Fibroblast of skin of right biceps (primary cell): ENCODE results near the gene PLEKHG3.

Experiments
- DNase-seq: peaks from one replicate; pipeline ENCODE4 v3.0.0-alpha.2; 2013

PLEKHG3 gene

DNA sequence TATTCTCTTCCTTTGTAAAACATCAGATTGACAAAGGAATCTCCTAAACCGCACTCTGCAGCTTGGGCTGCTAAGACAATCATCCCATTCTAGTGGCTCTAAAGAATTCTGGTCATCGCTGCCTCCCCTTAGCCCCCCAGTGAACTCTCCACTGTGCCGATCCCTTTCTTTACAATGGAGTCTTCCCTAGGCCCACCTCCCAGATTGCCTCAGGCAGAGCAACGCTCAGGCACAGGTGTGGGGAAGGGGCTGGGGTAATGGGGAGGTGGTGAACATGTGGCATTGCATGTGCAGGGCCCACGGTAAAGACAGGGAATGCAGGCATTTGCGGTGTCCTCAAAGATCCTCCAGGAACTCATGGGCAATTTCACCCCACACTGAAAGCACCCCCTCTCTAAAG is 86.3 kb downstream of the PLEKHG3 start:
- no peak for DNase-seq

DNA sequence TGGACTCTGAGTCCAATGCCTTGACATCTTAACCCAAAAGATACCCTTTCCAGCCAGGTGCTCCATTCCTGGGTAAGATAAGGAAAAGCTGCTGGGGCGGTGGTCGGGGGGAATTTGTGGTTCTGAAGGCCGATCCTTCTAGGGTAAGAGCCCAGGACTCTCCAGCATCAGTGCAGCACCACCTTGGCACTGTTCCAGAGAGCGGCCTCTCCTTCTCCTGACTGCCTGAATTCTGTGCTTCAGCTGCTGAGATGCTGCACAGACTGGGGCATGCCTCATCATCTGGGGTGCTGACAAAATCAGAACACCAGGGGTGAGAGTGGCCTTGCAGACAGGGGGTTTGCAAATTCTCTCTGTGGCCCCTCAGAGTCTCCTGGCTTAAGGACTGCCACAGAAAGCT is 88.0 kb downstream of the PLEKHG3 start:
- no peak for DNase-seq

DNA sequence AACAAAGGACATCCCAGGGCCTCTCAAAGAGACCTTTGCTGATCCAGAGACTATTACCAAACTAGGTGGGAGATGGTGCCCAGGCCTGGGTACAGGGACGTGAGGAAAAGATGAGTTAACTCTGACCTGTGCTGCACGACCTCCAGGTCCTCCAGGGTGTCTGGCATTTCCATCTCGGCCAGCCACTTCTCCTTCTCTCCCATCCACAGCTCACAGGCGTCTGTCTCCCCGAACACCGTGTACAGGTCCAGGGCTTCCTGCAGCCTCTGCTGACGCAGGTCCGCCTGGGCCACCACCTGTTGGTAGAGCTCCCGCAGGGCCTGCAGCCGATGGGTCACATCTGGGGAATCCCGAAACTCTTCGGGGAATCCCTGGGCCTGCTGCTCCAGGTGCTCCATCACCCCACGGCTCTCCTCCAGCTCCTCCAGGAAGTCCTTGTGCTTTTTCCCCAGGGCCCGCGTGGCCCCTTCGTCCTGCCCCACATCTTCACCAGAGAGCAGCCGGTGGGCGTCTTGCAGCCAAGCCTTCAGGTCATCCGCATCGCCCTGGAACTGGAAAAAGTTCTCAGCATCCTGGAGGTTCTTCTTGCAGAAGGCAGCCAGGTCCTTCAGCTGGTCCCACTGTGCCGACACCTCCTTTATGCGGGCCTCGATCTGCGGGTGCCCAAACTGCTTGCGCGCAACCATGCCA is 88.8 kb downstream of the PLEKHG3 start:
- no peak for DNase-seq

DNA sequence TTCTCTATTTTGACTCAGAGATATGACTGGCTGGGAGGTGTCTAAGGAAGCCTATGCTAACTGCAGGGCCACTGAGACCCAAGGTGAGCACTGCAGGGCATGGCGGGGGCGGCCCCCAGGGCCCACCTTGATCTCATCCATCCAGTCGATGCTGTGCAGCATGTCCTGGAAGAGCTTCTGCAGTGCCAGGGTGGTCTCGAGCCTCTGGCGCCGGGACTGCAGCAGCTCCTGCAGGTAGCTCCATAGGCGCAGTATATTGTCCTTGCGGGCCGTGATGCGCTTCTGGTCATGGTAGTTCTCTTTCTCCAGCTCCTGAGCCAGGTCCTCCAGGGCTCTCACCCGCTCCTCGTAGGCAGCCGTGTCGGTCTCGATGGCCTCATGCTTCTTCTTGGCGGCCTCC is 91.0 kb downstream of the PLEKHG3 start:
- DNase-seq = no peak

DNA sequence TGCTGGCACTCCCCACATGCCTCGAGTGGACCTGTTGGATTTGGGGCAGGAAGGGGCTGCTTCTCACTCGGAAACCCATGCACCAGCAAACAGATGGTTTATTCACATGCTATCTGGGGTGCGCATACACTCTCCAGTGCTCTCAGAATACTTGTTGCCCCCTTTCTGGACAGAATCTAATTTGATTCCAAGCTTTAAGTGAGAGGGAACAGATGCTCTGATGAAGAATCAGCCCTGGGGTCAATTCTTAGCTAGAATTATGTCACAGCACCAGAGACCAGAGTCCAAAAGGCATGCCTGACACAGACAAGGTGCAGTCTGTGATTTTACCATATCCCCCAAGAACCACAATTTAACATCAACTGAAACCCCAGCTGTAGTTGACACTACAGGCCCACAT is 91.7 kb downstream of the PLEKHG3 start:
- DNase-seq = no peak

DNA sequence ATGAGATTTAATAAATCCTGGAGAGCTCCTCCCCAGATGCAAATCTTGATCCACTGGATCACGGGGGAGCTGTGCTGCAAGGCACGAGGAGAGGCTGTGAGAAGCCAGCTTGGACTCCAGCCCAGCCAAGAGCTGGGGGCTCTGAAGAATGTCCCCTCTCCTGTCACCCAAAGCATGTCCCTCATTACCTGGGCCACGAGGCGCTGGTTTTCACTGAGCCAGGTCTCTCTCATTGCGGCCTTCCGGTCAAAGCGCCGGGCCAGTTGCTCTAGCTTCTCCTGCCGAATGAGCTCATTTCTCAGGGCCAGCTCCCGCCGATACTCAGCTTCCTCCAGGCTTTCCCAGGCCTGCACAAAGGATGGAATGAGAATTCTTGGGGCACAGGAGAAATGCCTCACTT is 92.1 kb downstream of the PLEKHG3 start:
- DNase-seq = no peak

DNA sequence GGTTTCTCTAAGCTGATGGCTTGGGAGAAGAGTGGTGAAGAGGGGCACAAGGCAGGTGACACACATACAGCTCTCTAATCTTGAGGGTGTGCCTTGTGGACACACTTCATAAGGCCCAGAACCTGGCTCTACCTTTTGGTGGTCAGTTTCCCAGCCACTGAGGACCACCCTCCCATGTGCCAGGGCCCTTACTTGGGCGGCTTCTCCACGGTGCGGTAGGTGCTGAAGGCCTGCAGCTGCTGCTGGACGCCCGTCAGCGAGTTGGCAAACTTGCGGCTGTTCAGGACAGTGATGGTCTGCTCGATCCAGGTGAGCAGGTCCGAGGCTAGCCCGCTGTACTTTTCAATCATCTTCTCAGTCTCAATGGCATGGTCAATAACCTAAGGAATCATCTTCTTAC is 95.3 kb downstream of the PLEKHG3 start:
- DNase-seq = no peak
